Hippocampal formation (tissue), 2 donors: ENCODE results near the gene MSH4.
A peak's percentile ranks its signal among the peaks of the same experiment; 100 is the strongest.
"Not testable (repeated sequence)": the region's sequence is repeated elsewhere in the genome, so short reads cannot be mapped to it uniquely, and the experiment has no call there.

Experiments used
- DNase-seq, 2 donors: peaks; one replicate each; lab custom pipeline; 2025; lab: John Stamatoyannopoulos, UW

MSH4 gene

DNA sequence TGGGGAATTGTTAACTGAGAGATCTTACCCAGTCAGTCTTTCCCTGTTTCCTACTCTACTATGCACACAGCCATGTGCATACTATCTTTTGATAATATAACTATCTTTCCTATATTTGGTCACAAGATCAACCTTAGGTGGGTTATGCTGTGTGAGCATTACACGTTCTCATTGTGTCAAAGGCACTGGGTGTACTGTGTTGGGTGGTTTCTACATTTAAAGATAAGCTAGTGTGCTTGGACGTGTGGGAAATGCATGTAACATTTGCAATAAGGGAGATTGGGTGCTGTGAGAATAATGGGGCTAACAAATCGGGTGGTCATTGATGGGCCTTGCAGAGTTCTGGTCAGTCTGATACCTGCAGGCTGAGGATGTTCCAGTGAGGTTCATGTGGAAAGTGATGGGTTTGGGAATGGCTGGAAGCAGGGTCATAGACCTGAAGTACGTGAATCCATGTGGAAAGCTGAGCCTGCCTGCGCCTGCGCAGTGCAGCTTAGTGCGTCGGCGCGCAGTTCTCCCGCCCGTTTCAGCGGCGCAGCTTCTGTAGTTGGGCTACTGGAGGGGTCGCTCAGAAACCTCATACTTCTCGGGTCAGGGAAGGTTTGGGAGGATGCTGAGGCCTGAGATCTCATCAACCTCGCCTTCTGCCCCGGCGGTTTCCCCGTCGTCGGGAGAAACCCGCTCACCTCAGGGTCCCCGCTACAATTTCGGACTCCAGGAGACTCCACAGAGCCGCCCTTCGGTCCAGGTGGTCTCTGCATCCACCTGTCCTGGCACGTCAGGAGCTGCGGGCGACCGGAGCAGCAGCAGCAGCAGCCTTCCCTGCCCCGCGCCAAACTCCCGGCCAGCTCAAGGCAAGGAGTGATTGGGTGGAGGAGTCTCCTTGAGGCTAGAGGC is at the start of gene MSH4:
MSH4 (plus strand) TSS at position 507 of the 897 bp plus-strand sequence; CDS start at position 611, 104 bp downstream.
- DNase-seq = no peak

GRCh38 chr1:75757210-75757609 is 39.5 kb upstream of the MSH4 start:
- DNase-seq = not testable (repeated sequence)

DNA sequence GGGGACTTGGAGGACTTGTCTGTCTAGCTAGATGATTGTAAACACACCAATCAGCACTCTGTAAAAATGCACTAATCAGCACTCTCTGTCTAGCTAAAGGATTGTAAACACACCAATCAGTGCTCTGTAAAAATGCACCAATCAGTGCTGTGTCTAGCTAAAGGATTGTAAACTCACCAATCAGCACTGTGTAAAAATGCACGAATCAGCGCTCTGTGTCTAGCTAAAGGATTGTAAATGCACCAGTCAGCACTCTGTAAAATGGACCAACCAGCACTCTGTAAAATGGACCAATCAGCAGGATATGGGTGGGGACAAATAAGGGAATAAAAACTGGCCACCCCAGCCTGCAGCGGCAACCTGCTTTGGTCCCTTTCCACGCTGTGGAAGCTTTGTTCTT is 38.1 kb upstream of the MSH4 start:
- DNase-seq = not testable (repeated sequence)

- no peak for DNase-seq
Measured at GRCh38 chr1:75764057-75764655, 32.5 kb upstream of the MSH4 start.

DNA sequence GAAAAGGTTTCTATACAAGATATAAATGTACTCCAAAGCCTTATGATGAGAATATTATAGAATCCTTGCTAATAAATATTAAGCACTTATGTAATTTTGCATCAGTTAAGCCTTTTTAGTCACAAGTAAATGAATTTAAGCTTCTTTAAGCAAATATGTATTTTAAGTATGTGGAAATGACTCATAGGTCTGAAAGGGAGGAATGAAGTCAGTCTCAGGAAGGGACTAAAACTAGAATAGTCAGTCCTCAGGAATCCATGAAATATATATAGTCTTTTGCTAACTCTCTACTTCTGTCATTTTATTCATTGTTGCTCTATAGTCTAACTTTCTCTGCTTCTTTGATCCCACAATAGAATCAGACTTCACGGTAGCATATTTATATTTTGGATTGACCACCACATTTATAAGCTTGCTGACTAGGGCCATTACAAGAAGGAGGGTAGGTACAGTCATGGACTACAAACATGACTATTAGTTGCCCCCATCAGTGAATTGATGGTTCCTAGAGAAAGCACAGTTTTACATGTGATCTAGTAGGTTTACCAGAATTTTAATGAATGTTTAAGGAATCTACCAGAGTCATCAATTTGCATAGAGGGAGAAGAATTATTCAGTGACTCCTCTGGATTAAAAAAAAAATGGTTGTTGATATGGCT is 30.9 kb upstream of the MSH4 start:
- no peak for DNase-seq

DNA sequence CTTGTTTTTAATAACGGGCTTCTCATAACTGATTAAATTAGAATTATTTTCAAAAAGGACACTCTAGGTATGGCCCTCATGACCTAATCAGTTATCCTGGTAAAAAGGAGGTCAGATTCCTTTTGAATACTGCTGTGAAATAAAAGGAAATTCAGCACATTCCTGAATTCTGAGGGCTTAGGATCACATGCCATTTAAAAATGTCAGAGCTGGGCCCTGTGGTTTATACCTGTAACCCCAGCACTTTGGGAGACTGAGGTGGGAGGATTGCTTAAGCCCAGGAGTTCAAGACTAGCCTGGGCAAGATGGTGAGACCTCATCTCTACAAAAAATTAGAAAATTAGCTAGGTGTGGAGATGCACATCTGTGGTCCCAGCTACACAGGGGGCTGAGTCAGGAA is 28.7 kb upstream of the MSH4 start:
- DNase-seq = no peak

GRCh38 chr1:75770761-75771160 is 25.9 kb upstream of the MSH4 start:
- no peak for DNase-seq

DNA sequence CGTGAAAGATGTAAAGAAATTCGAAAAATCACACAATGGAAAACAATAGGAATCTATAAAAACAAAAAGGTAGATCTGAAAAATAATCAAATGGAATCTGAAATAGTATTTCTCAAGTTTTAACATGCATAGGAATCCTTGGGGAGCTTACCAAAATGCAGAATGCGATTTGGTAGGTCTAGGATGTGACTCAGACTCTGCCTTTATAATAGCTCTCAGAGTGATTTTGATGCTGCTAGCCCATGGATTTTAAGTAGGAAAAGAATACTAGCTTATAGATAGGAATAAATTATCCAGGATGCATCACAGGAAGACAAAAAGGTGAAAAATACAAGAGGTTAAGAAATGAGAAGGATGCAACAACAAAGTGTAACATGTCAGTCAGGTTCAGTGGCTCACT is 24.7 kb upstream of the MSH4 start:
- no peak for DNase-seq

- not testable (repeated sequence) for DNase-seq
Measured at GRCh38 chr1:75777812-75778211, 18.9 kb upstream of the MSH4 start.

DNA sequence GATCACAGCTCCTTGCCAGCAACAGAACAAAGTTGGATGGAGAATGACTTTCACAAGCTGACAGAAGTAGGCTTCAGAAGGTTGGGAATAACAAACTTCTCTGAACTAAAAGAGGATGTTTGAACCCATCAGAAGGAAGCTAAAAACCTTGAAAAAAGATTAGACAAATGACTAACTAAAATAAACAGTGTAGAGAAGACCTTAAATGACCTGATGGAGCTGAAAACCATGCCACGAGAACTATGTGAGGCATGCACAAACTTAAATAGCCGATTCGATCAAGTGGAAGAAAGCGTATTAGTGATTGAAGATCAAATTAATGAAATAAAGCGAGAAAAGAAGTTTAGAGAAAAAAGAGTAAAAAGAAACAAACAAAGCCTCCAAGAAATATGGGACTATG is 18.0 kb upstream of the MSH4 start:
- DNase-seq = not testable (repeated sequence)

DNA sequence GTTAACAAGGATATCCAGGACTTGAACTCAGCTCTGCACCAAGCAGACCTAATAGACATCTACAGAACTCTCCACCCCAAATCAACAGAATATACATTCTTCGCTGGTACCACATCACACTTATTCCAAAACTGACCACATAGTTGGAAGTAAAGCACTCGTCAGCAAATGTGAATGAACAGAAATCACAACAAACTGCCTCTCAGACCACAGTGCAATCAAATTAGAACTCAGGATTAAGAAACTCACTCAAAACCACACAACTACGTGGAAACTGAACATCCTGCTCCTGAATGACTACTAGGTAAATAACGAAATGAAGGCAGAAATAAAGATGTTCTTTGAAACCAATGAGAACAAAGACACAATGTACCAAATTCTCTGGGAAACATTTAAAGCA is 16.5 kb upstream of the MSH4 start:
- not testable (repeated sequence) for DNase-seq

GRCh38 chr1:75783920-75784319 is 12.8 kb upstream of the MSH4 start:
- DNase-seq = not testable (repeated sequence)

- no peak for DNase-seq
Measured at GRCh38 chr1:75785320-75785982, 11.2 kb upstream of the MSH4 start.

GRCh38 chr1:75785983-75786853 is 10.5 kb upstream of the MSH4 start, which contains the start of gene RABGGTB:
Gene RABGGTB, plus strand, starts transcription at chr1:75786256. Its CDS starts 16 bp downstream, at chr1:75786272.
- DNase-seq = peak; percentile 92 to 98

GRCh38 chr1:75786901-75787493 is 9.7 kb upstream of the MSH4 start:
- no peak for DNase-seq

DNA sequence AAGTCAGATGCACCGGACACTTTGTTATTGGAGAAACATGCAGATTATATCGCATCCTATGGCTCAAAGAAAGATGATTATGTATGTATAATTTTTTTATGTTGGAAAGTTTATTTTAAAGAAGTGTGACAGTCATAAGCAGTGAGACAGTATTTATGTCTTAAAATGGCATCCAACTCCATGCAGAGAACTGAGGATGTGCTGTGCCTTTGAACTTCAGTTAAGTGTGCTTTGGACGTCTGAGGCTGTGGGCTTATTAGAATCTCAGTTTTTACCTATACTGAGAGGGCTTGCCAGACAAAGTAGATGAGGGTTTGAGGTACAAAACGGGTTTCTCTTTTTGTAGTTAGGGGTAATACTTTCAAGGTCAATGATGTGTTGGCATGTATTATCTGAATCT is 9.2 kb upstream of the MSH4 start:
- no peak for DNase-seq

GRCh38 chr1:75789988-75790387 is 6.7 kb upstream of the MSH4 start:
- no peak for DNase-seq

- DNase-seq = no peak
Measured at GRCh38 chr1:75791022-75791421, 5.7 kb upstream of the MSH4 start.

DNA sequence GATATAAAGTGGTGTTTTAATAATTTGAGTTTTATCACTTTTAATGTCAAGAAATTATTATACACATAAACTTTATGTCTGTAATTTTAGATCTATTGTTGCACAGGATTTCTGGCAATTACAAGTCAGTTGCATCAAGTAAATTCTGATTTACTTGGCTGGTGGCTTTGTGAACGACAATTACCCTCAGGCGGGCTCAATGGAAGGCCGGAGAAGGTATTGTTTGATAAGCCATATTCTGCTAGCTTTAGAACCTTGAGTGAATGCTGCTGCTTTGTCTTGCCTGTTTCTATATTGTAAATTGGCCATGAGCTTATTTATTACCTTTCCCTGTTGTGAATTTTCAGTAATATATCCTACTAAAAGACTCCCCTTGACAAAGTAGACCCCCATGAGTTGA is 4.6 kb upstream of the MSH4 start:
- DNase-seq = no peak

DNA sequence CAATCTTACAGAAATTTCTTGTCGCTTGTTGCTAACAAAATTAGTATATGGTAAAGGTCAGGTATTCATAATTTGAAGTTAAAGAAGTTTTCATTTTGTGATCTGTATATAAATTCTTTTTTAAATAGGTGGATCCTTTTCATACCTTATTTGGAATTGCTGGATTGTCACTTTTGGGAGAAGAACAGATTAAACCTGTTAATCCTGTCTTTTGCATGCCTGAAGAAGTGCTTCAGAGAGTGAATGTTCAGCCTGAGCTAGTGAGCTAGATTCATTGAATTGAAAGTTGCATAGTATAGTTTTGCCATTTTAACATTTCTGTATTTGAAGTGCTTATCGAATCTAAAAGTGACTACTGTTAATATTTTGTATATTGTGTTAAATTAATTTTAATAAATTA is 2.3 kb upstream of the MSH4 start:
- no peak for DNase-seq

- no peak for DNase-seq
Measured at GRCh38 chr1:75795703-75796193, 934 bp upstream of the MSH4 start.
